HG03039 (cell line): ENCODE measurements around the gene HOXA11.

Source experiments
- ATAC-seq: cut with Tn5 transposase; IDR thresholded peaks from one replicate; pipeline ENCODE4 v1.9.1; 2021; ENCODE audit warnings: mild to moderate bottlenecking, moderate library complexity; ENCODE audit not compliant: unreplicated experiment

Gene HOXA11

GRCh38 chr7:27159266-27160144 is 25.5 kb downstream of the HOXA11 start:
- no peak for ATAC-seq

GRCh38 chr7:27158436-27159265 is 26.4 kb downstream of the HOXA11 start:
- no peak for ATAC-seq

- no peak for ATAC-seq
These were observed 27.2 kb downstream of the HOXA11 start for GRCh38 chr7:27157702-27158431.

GRCh38 chr7:27156916-27157701 is 27.9 kb downstream of the HOXA11 start:
- ATAC-seq, result no peak

- no peak for ATAC-seq
These were observed 28.5 kb downstream of the HOXA11 start, which contains the start of gene HOXA7 for GRCh38 chr7:27156508-27156898. Gene HOXA7, minus strand, starts transcription at chr7:27156675. Its CDS starts 130 bp downstream, at chr7:27156545.

- no peak for ATAC-seq
These were observed 29.1 kb downstream of the HOXA11 start for GRCh38 chr7:27155816-27156507.

GRCh38 chr7:27154901-27155815 is 29.9 kb downstream of the HOXA11 start:
- no peak for ATAC-seq

GRCh38 chr7:27154369-27154768 is 30.7 kb downstream of the HOXA11 start:
- ATAC-seq, result no peak

- no peak for ATAC-seq
These were observed 31.5 kb downstream of the HOXA11 start for GRCh38 chr7:27153526-27153925.

- ATAC-seq, result no peak
These were observed 32.1 kb downstream of the HOXA11 start for GRCh38 chr7:27152816-27153442.

GRCh38 chr7:27151931-27152815 is 32.9 kb downstream of the HOXA11 start, which contains the start of gene HOXA3:
Gene HOXA3, minus strand, starts transcription at chr7:27152583. Its CDS starts 41,943 bp downstream, at chr7:27110640.
- no peak for ATAC-seq

GRCh38 chr7:27151341-27151930 is 33.6 kb downstream of the HOXA11 start:
- ATAC-seq, result no peak

- no peak for ATAC-seq
These were observed 34.3 kb downstream of the HOXA11 start for GRCh38 chr7:27150568-27151340.

GRCh38 chr7:27149842-27150567 is 35.0 kb downstream of the HOXA11 start:
- ATAC-seq, result no peak
